ENCODE data around the gene NTNG2.
"Not testable (repeated sequence)": the region's sequence is repeated elsewhere in the genome, so short reads cannot be mapped to it uniquely, and the experiment has no call there.

NTNG2 gene, protein sequence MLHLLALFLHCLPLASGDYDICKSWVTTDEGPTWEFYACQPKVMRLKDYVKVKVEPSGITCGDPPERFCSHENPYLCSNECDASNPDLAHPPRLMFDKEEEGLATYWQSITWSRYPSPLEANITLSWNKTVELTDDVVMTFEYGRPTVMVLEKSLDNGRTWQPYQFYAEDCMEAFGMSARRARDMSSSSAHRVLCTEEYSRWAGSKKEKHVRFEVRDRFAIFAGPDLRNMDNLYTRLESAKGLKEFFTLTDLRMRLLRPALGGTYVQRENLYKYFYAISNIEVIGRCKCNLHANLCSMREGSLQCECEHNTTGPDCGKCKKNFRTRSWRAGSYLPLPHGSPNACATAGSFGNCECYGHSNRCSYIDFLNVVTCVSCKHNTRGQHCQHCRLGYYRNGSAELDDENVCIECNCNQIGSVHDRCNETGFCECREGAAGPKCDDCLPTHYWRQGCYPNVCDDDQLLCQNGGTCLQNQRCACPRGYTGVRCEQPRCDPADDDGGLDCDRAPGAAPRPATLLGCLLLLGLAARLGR

DNA sequence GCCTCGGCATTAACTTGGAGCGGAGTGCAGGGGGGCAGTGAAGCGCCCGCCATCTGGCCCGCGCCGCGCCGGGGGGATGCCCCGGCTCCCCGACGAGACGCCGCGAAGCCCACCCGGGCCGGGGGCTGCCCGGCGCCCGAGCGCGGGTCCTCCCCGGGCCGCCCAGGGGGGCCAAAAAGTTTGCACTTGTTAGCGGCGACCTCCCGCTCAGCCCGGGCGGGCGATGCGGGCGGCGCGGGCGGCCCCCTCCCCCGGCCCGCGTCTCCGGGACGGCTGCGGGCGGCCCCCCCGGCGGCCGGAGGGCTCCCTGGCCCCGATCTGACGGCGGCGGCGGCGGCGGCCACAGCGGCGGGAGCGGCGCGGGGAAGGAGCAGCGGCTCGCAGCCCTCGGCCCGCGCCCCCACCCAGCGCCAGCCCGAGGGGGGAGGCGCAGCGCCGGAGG lies at the start of gene NTNG2:
NTNG2 (plus strand) TSS at position 316 of the 442 bp plus-strand sequence. CDS start 4,774 bp downstream, outside the sequence.
- no peak for DNase-seq (ENCODE audit: low spot score)

DNA sequence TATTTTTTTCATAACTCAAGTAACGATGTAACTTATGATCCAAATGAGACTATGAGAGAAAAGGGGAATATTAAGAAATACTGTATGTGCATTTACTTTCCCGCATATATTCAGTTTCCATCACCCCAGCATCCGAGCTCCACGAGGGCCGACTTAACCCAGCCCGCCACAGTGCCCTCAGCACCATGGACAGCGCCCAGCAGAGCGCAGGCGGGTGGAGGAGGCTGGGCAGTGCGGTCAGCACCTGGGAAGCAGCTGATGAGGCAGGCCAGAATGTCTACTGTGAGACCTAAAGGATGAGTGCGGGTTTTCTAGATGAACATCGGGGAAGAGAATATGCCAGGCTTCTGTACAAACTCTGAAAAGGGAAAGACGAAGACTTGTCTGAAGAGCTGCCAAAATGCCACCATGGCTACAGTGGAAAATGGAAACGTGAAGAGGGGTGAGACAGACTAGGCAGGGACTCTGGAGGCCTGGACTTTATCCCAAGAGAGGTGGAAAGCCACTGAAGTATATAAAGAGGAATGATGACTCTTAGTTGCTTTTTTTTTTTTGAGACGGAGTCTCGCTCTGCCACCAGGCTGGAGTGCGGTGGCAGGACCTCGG lies 47.7 kb upstream of the NTNG2 start:
- peak; percentile 93 for DNase-seq (ENCODE audit: low spot score)

DNA sequence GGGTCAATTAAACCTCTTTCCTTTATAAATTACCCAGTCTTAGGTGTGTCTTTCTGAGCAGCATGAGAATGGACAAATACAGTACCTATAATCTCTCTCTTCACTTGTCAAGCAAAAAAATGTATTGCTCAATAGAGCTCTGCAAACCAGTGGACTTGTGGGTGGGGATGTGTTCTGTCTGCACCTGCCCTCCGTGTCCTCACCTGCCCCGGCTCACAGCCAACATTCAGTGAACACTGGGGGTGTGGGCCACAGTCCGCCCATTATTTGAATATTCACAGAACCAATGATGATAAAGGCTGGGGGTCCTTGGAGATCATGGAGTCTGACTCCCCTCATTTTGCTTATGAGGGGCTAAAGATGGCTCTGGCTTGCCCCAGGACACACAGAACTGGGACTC lies 45.3 kb upstream of the NTNG2 start:
- DNase-seq (ENCODE audit: low spot score) = no peak

DNA sequence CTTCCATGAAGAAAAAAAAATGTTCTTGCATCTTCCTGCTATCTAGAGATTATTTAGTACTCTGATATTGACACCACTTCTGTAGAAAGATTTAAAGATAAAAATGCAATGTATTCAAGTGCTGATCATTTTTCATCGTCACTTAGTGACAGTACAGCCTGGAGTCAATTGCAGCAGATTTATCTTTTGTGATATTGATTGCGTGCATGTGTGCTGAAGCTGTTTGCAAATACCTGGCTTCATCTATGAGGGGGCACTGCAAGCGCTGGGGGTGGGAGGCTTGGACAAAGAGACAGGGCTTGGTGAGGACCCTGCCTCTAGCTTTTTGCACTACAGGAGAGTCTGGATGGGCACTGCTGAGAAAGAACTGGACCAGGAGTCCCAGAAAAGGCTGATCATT lies 44.2 kb upstream of the NTNG2 start:
- DNase-seq (ENCODE audit: low spot score) = no peak

DNA sequence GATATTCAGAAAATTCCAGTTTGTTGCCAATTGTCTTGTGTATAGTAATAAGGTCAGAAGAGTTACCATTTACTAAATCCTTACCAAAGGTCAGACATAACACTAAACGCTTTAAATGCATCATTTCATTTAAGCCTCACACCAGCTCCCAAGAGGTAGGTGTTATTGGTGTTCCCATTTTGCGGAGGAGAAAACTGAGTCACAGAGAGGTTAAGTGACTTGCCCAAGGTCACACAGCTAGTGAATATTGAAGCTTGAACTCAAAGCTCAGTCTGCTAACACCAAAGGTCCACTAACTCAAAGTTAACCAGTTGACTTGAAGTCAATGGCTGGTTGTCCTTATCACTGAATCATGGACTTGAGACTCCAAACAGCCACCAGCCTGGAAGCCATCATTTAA lies 40.8 kb upstream of the NTNG2 start:
- no peak for DNase-seq (ENCODE audit: low spot score)

DNA sequence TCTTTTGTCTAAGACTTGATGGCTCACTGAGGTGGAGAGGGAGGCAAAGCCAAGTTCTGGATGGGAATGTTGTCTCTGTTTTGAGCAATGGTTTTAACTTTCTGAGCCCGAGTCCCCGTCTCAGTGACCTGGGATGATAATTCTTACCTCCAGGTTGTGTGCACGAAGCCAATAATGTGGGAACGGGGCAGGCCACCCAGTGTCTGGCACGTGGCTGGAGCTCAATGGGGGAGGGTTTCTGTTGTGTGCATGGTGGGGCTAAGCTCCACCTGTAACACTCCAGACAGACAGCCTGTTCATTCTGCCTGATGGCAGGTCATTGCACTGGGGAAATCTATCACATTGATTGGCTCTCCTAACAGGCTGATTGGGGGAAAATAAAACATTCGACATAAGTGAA lies 37.1 kb upstream of the NTNG2 start:
- no peak for DNase-seq (ENCODE audit: low spot score)

DNA sequence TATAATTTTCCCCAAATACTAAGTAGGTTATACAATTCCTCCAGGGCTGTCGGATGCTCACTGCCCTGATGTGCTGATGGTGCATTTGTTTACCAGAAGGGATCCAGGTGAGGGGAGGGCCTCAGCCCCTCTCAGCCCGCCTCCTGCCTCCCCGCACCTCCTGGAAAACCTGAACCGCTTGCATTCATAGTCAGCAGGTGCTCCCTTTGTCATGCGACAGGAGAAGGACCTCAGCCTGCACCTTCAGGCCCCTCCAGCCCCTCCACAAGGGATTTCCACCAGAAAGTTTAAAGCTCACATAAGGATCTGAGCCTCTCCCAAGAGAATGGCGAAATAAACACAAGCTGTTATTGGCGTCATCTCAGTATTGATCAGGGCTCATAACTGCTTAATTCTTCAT lies 36.5 kb upstream of the NTNG2 start:
- DNase-seq (ENCODE audit: low spot score) = peak; percentile 70

DNA sequence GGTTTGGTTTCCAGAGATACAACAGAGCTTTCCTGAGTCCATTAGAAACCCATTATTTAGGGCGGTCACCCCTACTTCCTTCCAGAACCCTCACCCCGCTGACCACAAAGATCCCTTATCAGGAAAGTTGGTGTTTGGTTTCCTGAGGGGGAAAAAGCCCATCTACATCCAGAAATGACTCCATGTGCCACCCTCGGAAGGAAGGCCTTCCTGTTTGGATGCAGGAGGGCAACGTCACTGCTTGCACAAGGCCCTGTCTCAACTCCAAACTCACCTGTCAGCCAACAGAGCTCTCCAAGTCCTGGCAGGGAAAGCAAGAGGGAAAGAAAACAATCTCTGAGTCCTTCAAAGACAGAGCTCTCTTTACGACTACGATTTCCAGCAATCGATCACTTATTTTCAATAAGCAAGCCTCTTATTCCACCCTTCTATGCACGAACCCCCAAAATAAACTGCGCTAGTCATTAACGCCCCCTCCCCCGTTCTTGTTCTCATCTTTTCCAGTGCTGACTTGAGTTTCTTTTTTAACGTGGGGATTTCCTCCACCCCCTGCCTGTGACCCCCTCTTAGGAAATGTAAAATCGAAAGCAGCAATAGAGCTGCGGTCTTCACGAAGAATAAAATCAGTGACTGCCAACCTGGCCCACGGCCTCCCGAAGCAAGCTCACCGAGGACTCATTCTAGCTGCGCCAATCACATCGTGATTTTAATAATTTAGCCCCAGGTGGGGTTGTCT lies 35.7 kb upstream of the NTNG2 start:
- no peak for DNase-seq (ENCODE audit: low spot score)

DNA sequence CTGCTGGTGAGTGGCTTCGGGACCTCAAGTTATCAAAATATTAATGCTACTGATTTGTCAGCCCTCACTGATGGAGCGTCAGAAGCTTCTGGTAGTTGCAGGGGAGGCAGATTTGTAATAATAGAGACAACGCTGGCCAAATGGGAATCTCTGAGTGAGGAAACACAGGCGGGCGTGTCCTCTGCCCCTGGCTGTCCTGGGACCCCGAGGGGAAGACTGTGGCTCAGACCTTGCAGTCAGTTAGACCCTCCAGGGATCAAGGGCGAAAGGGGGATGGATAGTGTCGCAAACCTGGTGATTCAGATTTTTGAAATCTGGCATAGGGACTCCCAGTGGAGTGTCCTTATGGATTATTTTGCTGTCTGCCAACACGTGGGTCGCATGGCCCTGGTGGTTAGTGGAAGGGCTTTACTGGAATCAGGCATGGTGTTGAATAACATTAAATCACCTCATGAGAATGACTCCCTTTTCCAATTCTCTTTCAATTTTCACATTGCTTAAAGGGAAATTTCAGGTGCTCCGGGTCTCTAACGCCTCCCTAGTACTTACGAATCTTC lies 35.1 kb upstream of the NTNG2 start:
- DNase-seq (ENCODE audit: low spot score) = no peak

DNA sequence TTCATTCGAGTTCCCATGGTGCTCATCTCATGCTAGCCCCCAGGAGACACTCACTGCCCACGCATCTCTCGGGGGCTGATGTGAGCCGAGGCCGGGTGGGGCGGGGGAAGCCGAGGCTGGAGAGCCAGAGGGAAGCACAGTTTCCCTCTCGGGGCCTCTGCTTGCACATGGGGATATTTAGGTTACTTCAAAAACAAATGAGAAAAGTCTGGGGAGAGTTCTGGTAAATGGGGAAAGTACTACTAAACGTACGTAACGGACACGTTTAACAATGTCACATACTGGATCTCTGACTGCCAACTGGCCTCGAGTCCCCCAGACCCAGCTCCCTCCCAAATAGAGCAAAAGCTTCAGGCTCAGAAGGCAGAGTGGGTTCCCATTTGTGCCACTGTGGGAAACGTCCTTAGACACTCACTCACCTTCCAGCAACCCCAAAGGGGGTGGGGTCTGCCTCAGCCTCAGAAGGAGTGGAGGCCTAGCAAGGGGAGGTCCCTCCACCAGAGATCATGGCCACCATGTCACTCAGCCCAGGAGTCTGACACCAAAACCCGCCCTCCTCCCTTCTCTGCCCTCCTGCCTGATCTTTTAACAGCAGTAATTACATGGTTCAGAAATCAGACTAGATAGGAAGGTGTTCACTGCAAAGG lies 33.8 kb upstream of the NTNG2 start:
- DNase-seq (ENCODE audit: low spot score) = no peak

DNA sequence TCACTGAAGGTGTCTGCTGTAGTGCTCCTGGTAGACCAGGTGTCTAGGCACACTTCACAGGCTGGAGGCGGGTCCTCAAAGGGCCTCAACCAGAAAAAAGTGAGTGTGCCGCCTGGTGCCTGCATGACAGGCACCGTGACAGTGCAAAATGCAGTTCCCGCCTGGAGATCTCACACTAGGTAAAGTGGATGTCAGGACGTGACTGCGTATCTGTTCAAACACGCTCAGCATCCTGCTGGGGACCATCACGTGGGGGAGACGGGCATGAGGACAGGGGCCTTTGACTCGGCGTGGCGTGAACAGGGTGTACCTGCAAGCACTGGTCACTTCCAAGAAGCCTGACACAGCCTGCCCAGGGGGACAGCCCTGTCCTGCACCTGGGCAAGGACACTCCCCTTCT lies 32.3 kb upstream of the NTNG2 start:
- no peak for DNase-seq (ENCODE audit: low spot score)

DNA sequence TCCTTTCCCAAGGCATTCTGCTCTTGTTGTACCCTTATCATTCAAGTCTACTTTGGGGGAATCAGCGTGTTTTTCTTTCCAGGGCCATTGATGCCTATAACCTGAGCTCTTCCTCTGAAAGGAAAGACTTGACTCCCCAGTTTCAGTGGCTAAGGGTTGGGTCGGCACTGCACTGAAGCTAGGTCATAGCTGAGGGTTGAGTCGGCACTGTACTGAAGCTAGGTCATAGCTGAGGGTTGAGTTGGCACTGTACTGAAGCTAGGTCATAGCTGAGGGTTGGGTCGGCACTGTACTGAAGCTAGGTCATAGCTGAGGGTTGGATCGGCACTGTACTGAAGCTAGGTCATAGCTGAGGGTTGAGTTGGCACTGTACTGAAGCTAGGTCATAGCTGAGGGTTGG lies 27.8 kb upstream of the NTNG2 start:
- DNase-seq (ENCODE audit: low spot score) = not testable (repeated sequence)

DNA sequence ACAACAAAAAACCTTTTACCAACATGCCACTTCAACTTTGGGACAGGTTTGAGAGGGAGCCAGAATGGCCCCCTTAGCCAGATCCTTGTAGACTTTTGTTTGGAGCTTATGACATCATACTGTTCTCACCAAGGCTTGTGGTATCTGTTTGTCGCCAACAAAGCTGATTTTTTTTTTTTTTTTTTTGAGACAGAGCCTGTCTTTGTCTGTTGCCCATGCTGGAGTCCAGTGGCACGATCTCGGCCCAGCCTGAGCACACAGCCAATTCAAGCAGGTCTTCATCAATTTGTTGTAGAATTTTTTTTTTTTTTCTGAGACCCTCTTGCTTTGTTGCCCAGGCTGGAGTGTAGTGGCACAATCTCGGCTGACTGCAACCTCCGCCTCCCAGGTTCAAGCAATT lies 26.4 kb upstream of the NTNG2 start:
- no peak for DNase-seq (ENCODE audit: low spot score)

DNA sequence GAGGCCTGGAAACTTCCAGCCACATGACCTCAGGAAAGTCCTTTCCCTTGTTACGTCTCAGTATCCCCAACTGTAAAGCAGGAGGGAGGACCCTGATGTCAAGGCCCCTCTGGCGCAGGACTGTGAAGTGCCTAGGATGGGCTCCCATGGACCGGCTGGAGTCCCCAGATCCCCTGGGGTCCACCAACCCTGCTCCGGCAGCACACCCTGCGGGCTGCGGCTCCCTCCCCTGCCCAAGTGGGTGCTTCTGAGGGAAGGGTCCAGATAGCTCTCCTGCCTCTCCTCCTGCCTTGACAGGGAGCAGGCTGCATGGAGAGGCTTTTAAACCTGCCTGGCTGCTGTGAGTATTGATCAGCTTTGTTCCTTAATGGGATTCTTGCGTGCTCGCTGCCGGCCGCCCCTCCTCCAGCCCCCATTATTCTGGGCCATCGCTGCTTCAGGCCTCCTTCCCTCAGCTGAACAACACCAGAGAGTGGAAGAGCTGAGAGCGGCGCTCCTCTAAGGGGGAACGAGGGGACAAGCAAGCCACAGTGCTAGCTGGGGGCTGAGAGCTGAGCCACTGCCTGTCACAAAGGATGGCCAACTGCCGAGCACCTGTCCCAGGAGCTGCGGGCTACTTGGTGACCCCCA lies 25.6 kb upstream of the NTNG2 start:
- DNase-seq (ENCODE audit: low spot score) = no peak

DNA sequence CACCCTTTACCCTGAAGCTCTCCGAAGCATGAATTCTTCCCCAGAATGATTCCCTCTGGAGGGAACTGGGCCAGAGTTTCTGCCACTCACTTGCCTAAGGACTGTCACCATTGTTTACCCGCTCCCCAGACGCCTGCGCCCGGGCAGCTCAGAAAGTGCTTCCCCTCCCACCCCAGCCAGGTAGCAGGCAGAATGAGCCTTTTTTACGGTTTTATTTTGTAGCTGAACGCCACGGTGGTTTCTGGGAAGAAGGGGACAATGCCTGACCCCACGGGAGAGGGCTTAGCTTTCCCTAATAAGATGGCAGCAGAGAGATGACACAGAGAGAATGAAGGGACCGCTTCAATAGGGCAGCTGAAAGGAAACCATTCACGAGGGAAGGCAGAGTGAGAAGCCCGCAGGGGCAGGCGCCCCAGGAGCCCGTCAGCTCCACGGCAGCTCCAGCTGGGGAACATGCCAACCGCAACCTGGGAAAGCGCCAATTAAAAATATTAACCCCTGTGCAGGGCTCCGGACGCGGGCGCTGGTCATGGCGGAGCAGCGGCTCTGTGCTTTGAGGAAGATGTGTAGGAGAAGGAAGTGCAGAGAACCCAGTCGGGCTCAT lies 20.4 kb upstream of the NTNG2 start:
- peak; percentile 57 for DNase-seq (ENCODE audit: low spot score)

DNA sequence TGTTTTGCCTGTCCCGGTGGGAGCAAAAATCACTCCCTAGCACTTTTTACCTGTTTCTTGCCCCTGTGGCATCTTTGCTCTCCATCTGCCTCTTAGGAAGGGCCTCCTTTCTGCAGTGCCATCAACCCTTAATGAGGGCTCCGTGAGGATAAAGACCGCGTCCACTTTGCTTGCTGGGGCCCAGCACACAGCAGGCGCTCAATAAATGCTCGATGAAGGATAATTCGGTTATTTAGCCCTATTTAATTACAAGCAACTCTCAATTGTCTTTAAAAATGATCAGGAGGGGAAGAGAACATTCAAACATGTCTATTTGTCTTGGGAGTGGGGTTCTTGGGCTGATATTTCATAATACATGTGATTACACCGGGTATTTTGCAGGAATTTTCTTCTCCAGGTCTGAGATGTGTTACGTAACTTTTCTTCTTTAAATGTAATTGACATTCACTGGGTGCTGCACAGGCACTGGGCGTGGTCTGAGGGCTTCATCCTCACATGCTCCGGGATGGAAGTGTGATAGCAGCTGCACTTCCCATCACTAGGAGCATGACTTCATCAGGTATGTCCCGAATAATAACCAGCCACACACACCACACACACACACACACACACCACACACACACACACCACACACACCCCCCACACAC lies 19.8 kb upstream of the NTNG2 start:
- DNase-seq (ENCODE audit: low spot score) = no peak

DNA sequence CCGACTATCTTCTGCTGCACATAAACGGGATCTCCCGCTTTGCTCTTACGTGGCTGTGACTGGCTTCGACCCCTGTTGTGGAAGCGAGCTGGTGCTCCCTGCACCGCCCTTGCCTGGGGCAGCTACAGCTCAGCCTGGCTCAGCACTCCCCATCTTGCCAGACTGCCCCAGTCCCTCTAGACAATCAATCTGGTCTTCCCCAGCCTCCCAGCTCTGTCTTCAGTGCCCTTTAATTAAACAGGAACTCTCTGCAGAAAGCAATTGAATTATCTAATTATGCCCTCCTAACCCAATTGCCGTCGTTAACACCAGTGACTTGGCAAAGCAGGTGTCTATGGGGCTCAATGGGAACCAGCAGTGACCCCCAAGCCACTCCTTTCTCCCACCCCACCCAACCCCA lies 18.9 kb upstream of the NTNG2 start:
- no peak for DNase-seq (ENCODE audit: low spot score)

DNA sequence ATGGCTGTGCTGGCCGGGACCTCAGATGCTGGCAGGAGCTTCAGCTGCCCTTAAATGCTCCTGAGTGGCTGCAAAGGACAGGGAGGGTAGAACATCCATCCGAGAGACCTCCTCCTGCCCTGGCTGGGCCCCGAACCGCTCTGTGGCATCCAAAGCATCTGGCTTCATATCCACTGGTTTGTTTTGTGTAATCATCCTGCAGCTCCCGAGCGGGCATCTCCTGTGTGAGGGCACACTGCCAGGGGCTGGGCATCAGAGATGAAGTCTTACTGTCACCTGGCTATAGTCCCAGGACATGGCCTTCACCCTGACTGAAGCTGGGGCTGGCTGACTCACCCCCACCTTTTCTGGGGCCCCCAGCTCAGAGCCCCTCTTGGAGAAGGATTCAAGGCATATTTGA lies 18.5 kb upstream of the NTNG2 start:
- DNase-seq (ENCODE audit: low spot score) = no peak

DNA sequence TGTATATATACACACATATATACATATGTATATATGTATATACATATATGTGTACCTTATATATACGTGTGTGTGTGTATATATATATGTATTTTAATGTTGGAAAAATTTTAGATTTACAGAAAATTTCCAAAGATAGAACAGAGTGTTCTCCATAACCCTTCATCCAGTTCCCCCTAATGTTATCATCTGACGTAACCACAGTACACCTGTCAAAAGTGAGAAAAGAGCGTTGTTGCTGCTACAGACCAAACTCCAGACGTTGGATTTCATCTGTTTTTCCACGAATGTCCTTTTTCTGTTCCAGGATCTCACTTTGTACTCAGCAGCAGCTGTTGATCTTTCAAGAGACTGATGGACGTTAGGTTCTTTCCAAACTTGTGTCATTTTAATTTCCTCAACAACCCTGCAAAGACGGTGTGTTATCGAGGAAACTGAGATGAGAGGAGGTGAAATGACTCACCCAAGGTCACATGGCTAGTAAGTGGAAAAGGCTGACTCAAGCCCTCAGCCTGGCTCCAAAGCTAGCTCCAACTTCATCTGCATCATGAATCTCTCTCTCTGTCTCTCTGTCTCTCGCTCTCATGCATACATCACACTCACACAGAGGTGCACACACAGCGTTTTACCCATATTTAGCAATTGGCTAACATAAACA lies 17.0 kb upstream of the NTNG2 start:
- DNase-seq (ENCODE audit: low spot score) = no peak

DNA sequence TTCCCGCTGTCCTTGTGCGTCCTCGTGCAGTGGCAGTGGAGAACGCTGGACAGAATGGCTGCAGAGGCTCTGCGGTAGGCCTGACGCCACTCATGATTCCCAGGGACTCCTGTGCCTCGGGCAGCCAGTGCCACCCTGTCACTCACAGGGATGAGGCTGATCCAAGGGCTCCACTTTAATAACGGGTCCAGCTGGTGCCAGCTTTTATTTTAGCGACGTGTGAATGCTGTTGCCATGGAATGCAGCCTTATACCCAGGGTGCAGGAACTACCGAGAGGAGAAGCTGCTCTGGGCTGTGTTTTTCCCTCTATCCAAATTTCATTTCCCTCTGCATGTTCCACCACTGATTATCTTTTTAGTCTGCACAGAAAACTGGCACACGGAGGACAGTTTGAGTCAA lies 15.8 kb upstream of the NTNG2 start:
- no peak for DNase-seq (ENCODE audit: low spot score)
